Measurements from ENCODE around the gene XRN1.
"Not testable (repeated sequence)": the region's sequence is repeated elsewhere in the genome, so short reads cannot be mapped to it uniquely, and the experiment has no call there.

The XRN1 gene

DNA sequence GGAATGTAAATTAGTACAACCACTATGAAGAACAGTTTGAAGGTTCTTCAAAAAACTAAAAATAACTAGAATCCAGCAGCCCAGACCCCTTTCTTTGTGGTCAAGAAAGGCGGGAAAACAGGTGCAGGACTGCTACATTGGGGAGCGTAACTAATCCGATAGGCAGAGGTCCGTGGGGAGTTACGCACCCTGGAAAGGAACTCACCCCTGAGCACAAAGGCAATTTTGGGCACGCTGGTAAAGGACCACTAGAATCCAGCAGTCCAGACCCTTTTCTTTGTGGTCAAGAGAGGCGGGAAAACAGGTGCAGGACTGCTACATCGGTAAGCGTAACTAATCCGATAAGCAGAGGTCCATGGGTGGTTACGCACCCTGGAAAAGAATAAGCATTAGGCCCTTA, 9.7 kb downstream of the XRN1 start:
- DNase-seq (ENCODE audit: low read depth): not testable (repeated sequence)

DNA sequence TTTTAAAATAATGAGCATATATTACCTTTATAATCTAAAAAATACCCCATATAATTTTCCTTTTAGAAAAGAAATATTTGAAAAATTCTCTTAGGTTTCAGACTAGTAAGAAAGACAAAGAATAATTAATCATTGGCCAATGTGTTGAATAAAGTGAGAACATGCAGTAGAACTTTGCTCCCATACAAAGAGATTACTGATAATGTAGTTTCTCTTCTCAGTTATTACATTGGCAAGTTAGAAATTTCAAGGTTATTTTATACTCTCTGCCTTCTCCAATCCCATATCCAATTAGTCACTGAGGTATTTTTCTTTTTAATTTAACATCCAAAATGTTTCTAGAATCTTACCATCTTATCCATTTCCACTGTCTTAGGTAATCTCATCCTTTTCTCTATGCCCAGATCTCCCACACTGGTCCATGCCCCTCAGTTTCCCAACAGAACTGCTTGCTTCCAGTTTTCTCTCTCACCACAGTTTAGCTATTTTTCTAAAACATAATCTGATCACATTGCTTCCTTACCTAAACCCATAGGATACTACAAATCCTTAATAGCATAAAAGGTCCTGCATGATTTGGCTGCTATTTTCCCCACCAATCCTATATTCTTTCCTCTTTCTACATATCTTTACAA, 10.8 kb downstream of the XRN1 start:
- DNase-seq (ENCODE audit: low read depth): no peak

DNA sequence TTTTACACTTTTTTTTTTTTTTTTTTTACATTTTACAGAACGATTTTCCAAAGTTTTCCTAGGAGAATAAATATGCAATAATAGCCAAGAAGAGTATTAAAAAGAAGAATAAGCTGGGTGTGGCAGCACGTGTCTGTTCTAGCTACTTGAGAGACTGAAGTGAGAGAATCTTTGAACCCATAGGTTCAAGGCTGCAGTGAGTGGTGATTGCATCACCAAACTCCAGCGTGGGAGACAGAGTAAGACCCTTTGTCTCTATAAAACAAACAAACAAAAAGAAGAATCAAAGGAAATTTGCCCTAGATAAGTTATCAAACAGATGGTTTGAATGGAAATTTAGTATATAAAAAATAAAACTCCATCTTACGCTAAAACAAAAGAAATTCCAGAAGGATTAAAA, 13.3 kb downstream of the XRN1 start:
- DNase-seq (ENCODE audit: low read depth): no peak

DNA sequence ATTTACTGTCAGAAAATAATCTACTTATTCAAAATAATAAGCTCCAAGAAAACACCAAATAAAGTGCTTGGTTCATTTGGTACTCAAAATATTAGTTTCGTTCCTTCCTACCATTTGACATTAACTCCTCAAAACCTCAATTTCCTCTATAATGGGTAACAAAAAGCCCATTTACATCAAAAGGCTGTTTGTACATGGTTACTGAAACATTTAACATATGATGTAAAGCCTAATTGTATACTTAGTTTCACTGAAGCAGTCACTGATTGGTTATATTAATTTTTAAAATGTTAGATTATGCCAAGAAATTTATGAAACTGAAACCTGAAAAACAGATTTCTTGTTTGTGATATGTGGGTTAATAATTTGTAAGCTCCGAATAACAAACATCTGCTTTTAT, 14.7 kb downstream of the XRN1 start:
- DNase-seq (ENCODE audit: low read depth): no peak

DNA sequence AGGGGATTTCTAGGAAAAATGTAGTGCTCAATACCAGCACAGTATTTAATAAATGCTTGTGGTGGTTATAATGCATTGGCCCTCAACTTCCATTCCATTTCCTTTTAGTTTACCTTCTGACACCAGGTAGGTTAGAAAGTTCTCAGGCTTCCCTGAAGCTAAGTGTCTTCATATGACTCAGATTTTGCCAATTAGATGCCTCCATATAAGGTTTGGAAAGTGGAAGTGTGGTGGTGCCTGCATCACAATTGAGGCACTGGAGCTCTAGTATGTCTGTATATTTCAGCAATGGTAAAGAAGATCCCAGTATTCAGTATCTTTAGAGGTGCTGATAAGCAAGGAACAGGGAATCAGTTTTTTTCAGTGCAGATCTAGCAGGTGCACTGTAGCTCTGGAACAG, 18.3 kb downstream of the XRN1 start:
- no peak for DNase-seq (ENCODE audit: low read depth)

DNA sequence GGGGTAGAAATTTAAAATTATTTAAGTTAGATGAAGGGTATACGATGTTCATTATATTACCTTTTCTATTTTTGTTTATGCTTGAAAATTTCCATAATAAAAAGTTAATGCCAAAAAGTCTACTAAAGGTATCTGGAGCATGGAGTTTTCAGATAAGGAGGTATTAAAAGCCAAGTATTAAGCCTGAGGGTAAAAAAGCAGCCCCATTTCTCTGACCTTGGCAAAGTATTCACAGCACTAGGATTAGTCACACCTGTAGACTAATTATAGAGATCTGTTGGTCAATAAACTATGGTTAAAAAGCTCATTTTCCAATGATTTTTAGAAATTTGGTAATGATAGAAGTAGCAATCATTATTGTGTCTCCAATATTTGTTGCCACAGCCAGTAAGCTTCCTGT, 23.1 kb downstream of the XRN1 start:
- DNase-seq (ENCODE audit: low read depth): no peak

DNA sequence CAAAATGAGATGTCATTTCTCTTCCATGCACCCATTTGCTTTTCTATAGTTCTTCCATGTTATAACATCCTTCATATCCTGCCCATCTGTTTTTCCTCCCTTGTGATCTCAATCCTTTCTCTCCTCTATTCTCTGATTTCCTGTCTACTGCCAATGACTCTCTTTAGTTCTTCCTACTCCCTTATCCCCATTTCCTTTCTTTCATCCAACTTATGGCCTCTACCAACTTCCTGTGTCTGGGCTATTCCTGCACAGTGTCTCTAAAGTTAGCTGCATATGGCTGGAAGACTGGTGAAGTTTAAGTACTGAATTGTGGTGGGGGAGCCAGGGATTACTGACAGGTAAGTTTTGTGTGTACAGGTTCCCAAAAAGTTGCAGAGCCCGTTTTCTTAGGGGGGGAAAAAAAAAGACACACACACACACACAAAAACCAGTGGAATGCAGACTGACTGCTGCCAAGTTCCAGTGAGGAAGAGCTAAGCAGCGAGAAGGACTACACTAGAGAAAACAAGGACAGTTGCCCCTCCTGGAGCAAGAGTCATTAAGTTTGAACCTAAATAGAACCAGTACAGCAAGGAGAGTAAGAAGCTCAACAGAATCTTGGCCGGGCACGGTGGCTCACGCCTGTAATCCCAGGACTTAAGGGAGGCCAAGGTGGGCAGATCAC, 28.8 kb downstream of the XRN1 start:
- DNase-seq (ENCODE audit: low read depth): no peak

DNA sequence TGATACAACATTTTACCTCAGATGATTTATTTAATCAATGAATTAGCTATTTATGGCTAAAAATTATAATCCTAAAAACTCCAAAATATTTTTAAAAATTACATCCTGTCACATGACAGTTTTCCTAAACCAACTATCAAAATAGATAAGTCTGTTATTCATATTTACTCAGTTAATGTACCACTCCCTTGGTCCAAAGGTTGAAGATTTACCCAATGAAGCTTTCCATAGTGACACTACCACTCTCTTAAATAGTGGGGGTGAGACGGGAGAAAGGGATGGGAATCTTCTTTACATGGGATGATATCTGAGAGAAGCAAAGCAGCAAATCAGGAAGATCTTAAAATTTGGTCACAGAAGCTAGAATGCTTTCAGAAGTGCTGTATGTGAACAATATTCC, 30.5 kb downstream of the XRN1 start:
- DNase-seq (ENCODE audit: low read depth): no peak

DNA sequence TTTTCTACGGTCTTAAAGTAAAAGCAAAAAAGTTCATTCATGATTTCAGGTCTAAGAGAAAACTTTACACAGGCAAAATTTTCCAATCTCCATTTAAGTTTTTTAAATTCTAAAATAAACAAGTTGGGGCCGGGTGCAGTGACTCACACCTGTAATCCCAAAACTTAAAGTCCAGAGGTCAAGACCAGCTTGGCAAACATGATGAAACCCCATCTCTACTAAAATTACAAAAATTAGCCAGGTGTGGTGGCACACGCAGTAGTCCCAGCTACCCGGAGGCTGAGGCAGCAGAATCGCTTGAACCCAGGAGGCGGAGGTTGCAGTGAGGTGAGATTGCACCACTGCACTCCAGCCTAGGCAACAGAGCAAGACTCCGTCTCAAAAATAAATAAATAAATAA, 47.3 kb downstream of the XRN1 start:
- not testable (repeated sequence) for DNase-seq (ENCODE audit: low read depth)

DNA sequence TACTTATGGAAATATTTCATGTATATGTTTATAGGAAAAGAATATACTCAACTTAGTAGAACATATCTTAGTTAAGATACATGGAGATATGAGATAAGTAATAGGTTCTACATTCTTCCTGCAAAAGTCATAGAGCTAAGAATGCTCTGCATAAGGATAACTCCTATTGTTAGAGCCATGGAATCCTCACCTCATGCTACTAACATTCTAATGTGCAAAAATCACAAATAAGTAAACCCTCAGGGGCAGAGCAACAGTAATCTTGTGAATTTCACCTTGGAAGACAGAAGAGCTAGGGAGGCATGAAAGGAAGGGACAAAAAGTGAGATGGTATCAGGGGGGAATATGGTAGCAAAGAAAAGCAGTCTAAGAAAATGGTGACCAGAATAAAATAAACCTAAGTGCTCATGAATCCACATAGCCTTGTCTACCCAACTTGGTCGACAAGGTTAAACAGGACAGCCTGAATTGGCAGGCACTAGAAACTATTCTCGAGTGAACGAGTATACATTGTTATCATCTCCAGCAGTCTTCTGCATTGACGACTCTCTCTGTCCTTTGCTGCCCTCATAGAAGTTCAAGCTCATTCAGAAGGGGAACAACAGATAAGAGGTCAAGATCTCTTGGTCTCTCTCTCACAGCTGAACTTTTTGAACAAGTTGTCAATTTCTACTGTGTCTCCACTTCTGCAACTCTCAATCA, 52.8 kb downstream of the XRN1 start:
- DNase-seq (ENCODE audit: low read depth): no peak

DNA sequence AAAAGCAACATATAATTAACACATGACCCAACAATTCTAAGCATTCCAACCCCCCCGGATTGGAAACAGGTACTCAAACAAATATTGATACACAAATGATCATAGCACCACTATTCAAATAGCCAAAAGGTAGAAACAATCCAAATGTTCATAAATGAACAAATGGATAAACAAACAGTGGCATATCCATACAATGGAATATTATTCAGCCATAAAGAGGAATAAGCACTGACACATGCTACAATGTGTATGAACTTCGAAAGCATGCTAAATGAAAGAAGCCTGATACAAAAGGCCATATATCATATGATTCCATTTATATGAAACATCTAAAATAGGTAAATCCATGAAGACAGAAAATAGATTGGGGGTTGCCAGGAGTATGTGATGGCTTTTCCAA, 62.8 kb downstream of the XRN1 start:
- no peak for DNase-seq (ENCODE audit: low read depth)

DNA sequence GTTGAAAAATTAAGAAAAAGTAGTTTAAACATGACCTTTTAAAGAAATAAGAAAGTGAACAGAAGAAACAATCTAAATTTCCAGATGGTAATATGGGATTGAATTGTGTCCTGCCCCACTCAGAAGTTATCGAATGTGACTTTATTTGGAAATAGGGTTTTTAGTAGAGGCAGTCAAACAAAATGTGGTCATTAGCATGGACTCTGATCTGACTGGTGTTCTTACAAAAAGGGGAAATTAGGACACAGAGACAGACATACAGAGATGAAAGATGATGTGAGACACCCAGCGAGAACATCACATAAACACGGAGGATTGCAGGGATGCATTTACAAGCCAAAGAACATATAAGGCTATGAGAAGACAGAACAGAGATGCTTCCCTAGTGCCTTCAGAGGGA, 73.2 kb downstream of the XRN1 start:
- DNase-seq (ENCODE audit: low read depth): no peak

DNA sequence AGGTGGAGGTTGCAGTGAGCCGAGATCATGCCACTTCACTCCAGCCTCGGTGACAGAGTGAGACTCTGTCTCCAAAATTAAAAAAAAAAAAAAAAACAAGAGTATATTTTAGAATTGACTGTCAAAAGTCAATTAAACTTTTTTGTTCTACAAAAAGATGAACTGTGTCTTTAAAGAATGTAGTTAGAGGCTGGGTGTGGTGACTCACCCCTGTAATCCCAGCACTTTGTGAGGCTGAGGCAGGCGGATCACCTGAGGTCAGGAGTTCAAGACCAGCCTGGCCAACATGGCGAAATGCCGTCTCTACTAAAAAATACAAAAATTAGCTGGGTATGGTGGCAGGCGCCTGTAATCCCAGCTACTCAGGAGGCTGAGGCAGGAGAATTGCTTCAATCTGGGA, 78.3 kb downstream of the XRN1 start:
- not testable (repeated sequence) for DNase-seq (ENCODE audit: low read depth)

DNA sequence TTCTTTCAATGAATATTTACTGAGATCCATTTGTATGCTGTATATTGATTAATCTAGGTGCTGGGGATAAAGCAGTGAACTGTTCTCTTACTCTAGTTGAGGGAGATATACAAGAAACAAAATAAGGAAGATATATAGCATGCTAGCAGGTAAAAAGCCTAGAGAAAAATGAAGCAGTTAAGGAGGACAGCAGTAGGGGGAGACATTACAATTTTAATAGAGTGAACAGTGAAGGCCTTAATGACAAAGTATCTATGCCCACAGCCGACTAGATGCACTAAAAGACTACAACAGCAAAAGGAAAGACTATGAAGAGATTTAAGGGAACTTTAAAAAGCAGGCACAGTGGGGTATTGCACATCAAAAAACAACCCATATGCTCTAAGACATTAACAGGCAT, 81.4 kb downstream of the XRN1 start:
- DNase-seq (ENCODE audit: low read depth): no peak

DNA sequence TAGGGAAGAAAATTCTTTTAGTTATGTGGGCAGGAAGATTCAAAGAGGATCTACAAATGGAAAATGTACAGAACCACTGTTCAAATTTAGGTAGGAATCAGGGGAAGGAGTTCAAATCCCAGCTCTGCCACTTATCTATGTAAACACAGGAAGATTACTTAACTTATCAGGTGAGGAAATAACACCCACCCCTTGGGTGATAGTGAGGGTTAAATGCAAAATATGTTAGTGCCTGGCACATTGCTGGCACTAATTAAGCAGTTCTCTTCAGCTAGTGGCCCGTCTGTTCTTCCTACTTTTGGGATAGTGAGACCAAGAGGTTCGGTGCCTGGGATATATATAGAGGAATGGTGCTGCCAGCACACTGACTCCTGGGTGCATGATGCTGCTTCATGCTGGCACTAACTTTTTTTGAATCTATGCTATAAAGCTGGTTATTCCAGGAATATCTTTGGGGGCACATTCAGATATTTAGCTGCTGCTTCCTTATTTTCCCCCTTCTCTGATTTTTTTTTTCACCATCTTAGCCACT, 83.8 kb downstream of the XRN1 start:
- DNase-seq (ENCODE audit: low read depth): no peak

DNA sequence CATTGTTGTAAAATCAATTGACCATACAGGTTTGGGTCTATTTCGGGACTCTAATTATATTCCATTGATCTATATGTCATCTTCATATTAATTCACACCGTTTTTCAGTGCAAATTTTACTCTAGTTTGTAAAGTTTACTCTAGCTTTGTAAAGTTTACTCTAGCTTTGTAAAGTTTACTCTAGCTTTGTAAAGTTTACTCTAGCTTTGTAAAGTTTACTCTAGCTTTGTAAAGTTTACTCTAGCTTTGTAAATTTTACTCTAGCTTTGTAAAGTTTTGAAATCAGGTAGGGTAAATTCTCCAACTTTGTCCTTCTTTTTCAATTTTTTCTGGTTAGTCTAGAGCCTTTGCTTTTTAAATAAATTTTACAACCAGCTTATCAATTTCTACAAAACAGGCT, 84.4 kb downstream of the XRN1 start:
- not testable (repeated sequence) for DNase-seq (ENCODE audit: low read depth)

DNA sequence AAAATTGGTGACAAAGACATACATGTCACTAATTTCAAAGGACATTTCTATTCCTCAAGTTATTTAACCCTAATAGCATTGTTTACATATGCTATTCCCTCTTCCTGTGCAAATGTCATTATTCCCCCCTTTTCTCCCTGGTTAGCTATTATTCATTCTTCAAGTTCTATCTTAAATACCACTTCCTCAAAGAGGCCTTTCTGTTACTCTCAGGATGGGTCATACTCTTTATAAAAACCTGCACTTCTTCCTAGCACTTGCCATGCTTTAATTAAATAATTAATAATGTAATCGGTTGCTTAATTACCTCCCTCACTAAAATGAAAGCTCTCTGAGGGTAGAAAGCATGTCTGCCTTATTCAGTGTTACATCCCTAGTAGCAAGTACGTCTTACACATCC, 88.5 kb downstream of the XRN1 start:
- DNase-seq (ENCODE audit: low read depth): no peak

DNA sequence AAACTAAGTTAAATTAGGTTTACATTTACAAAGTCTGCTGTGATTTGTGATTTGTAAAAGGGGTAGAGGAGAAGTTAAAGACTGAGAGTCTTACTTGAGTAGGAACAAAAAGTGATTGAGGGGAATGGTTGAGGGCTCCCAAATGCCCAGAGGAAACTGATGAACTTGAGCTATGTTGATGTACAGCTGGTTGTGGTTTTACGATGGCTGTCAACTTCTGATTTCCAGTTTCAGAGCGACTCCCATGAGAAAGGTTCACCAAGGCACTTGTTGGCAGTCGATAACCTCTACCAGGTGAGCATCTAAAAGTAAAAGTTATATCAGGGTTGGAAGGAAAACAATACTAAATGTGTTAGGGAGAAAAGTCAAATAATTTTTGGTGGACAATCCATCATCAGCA, 91.0 kb downstream of the XRN1 start:
- DNase-seq (ENCODE audit: low read depth): no peak

DNA sequence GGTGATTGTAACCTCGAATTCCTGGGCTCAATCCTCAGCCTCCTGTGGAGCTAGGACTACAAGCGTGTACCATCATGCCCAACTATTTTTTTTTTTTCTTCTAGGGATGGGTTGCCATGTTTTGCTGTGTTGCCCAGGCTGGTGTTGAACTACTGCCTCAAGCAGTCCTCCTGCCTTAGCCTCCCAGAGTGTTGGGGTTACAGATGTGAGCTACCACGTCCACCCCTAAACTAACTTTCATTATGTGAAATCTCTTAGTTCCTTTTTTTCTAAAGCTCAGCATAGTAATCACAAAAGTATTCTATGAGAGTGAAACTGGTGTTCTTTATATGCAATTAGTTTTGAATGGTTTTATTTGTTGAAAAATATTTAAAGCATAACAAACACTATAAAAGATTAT, 92.1 kb downstream of the XRN1 start:
- no peak for DNase-seq (ENCODE audit: low read depth)

DNA sequence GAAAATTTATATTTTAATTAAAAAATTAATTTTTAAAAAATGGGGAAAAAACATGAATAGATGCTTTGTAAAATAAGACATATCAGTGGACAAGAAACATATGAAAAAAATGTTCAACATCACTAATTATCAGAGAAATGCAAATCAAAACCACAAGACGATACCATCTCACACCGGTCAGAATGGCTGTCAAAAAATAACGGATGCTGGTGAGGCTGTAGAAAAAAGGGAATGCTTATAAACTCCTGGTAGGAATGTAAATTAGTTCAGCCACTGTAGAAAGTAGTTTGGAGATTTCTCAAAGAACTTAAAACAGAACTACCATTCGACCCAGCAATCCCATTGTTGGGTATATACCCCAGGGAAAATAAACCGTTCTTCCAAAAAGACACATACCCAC, 93.8 kb downstream of the XRN1 start:
- no peak for DNase-seq (ENCODE audit: low read depth)

DNA sequence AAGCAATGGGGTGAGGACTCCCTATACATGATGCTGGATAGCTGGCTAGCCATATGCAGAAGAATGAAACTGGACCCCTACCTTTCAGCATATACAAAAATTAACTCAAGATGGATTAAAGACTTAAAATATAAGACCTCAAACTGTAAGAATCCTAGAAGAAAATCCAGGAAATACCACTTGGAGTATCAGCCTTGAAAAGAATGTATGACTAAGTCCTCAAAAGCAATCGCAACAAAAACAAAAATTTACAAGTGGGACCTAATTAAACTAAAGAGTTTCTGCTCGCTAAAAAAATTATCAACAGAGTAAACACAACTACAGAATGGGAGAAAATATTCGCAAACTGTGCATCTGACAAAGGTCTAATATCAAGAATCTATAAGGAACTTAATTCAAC, 94.3 kb downstream of the XRN1 start:
- DNase-seq (ENCODE audit: low read depth): no peak

DNA sequence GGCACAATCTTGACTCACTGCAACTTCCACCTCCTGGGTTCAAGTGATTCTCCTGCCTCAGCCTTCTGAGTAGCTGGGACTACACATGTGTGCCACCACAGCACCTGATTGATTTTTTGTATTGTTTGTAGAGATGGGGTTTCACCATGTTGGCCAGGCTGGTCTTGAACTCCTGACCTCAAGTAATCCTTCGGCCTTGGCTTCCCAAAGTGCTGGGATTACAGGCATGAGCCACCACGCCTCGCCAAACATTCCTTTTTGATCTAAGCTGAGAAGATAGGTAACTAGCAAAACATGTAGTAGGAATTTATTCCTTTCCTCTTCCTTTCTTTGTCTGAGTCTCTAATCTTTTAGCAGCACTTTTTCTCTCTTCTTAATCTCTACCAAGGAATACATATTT, 95.1 kb downstream of the XRN1 start:
- not testable (repeated sequence) for DNase-seq (ENCODE audit: low read depth)

DNA sequence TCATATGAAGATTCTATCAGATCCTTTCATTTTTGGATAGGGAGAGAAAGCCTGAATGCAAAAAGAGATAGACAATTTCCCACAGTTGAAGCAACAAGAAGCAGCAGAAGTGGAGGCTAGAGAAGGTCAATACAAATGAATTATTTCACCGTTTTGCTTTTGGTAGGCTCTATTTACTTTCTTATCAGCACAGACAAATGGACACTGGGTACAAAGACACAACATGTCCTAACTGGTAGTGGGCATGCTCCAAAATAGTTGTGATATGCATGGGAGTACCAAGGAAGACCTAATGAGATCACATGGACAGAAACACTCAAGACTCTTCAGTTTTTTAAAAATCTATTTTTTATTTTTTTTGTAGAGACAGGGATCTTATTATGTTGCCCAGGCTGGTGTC, 99.4 kb downstream of the XRN1 start:
- DNase-seq (ENCODE audit: low read depth): no peak

Measured in CMK (cell line).